NCI-H2029 (cell line): ENCODE results near the gene SERPINH1.

Source experiments
- DNase-seq: peaks from one replicate; lab custom pipeline; 2025; lab: John Stamatoyannopoulos, UW

SERPINH1 gene

DNA sequence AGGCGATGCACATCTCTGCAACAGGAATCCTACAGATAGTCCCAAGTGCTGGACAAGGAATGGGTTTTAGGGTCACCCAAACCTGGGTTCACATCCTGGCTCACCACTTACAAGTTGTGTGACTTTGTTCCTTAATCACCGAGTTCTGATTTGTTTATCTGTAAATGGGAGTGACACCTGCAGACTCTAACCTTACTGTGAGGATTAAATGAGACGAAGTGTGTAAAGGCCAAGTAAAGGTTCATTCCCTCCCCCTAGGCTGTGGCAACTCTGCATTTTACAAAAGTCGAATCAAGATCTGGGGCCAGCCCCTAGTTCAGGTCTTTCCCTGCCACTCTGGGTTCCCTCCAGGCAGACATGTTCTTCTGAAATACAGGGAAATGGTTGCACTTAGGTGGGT, 34.9 kb downstream of the SERPINH1 start:
- no peak for DNase-seq

DNA sequence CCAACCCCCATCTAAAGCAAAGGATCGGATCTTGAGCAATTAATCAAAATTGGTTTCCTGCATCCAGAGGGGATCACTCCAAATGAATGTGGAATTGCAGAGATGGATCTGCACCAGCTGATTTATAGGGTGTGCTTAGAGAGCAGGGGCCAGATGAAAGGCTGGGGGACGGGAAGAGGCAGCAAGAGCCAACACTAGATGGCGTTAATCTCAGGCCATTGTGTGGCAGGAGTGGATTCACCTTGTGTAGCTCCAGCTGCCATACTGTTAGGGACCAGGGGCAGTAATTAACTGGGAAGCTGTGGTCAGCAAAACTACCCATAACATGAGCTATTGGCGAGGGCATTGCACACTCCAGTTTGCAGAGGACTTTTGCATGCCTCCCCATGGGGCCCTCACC, 35.6 kb downstream of the SERPINH1 start:
- no peak for DNase-seq

DNA sequence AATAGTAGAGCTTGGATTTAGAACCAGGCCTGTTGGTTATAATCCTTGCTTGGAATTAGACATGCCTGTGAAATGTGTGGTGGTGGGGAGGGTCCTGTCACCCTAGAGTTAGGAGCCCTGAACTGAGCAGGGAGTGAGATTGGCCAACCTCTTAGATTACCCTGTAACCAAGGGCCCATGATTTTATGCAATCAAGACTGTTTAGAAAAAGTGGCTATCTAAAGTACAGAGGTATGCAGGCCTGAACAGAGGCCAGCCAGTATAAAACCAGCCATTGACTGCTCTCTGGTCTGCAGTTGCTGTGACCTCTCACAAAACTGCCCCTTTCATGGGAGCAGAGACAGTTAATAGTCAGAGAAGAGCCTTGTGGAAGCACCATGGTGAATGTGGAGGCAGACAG, 36.2 kb downstream of the SERPINH1 start:
- DNase-seq: no peak

DNA sequence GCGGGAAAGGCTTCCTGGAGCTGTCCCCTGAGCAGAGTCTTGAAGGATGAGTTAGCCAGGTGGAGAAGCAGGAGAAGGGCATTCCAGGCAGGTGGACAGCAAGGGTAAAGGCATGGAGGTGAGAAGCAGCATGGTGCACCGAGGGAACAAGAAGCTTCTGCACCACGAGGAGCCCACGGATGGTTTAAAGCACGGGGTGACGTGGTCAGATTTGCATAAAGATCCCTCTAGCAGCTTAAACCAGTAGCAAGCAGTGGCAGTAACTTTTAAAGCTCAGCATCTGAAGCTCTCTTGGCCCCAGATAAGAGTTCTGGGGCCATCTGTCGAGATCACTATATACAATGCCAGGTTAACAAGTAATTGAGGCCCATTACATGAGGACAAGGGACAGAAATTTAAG, 36.8 kb downstream of the SERPINH1 start:
- DNase-seq: no peak

DNA sequence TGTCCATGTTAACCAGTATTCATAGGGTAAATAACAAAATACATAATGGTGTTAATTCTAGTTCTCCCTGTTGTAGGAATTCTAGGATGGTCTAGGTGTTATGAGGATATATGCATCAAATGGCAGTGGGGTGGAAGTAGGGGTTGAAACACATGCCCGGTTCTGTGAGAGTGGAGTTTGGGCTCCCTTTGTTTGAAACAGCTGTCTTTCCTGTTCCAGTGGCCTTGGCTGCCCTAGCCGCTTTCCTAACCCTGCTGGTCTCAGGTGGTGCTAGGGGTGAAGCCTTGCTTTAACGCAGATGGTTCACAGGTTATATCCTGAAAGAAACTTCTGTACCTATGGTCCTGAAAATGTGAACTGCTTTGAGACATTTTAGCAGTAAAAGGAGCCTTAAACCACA, 38.3 kb downstream of the SERPINH1 start:
- DNase-seq: no peak

DNA sequence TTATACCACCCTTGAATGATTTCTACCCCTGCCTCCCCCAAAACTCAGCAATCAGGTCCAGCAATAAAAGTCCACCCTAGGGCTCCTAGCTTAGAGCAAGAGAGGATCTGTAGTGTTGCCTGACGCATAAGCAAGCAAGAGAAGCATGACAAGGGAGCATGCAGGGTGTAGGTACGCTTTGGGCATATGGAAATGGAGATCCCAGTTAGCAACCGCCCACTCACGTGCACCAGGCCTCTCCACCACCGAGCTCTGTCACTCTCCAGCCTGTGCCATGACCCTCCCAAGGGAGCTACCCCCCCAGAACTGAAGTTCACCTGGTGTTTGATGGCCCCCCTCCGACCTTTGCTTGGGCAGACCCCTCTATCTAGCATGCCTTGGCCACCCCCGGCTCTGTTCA, 39.4 kb downstream of the SERPINH1 start:
- no peak for DNase-seq

DNA sequence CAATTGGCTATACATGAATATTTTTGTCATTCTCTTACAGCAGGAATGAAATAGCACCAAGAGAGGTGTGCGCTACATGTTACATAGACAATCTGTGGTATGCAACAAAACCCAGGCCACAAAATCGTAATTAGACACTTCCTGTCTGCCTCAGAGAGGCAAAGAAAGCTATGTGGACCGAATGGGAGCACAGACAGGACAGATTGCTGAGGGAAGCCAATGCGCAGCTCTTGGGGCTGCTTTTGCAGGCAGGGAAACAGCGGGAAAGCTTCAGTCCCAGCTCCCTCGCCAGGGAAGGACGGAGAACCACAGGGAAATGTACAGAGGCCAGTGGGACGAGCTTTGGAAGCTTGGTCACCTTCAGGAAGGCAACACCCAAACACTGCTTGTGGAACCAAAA, 40.9 kb downstream of the SERPINH1 start:
- no peak for DNase-seq

DNA sequence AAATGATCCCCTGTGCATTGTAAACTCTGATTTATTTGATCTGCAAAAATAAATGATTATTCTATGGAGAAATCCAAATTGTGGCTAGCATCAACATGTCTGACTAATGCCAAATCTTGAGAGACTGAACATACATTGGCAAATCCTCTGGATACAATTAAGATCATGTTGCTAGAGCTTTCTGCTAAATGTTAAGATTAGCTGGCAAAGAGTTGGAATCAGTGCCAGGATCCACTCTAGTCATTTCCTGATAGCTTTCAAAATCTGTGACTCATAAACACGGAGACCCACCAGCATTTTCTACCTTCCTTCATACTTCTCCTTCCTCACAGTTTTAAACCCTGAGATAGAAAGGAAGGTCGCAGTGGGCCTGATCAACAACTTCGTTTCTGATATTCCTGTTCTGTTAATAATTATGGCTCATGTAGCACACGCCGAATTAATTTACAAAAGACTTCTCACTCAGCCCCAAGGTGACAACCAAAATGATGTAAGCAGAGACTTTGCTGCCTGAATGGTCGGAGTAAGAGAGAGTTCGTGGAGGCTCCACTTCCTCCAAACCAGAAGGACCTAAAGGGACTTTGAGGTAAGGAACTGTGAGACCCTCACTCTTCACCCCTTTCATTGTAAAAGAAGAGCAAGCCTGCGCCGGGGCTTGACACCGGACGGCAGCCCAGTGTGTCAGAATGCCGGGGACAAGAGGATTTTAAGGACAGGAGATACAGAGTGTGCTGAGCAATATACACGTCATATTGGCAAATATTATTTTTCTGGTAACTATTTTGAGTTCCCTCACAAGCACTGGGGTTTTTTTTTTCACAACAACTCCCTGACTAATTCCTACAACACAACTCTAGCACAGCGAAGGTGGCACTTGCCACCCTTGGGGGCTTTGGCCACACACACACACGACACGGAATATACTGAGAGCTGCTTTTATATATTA, 42.0 kb downstream of the SERPINH1 start:
- DNase-seq: no peak

DNA sequence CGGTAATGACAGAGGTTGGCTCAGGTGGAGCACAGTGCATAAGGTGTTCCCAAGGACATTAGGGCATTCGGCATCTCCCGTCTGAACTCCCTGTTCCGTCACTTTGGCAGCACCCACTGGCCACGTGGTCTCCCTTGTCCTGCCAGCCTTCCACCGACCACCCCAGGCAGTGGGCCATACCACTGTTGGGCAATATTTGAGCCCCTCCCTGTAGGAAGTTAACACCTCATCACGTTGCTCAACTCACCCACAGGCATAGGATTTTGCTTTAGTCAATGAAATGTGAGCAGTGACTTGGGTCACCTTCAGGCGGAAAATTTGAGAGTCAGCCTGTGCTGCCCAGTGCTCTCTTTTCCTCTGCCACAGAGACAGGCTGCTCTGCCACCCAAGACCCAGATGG, 44.0 kb downstream of the SERPINH1 start:
- no peak for DNase-seq

DNA sequence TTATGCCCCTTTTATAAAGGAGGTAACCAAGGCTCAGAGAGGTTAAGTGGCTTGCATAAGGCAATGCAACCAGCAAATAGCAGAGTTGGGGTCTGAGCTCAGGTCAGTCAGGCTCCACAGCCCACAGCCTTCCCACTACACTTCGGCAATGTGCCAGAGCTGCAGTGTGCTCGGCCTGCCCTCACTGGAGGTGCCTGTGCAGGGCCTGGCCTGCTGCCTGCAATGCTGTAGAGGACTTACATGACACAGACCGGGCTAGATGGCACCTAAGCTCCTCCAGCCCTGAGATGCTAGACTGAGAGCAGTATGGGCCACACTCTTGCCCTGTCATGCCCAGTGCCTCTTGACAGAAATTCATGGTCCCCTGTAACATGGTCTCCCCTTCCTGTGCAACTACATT, 49.8 kb downstream of the SERPINH1 start:
- no peak for DNase-seq

DNA sequence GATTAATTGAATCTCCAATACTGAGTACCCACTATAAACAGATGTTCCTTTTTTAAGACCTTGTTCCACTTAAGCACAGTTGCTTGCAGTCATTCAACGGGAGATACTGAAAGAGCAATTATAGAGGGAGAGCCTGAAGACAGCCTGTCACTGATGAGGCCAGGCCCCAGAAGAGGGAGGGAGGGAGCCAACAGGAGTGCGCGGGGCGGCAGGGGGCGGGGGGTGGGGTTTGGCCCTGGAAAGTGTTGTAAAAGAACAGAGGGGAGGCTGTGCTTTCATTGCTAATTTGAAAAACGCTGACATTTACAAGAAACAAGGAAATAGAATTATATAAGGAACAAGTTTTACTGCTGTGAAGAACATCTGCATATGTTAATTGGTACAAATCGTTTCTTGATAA, 53.7 kb downstream of the SERPINH1 start:
- DNase-seq: no peak

DNA sequence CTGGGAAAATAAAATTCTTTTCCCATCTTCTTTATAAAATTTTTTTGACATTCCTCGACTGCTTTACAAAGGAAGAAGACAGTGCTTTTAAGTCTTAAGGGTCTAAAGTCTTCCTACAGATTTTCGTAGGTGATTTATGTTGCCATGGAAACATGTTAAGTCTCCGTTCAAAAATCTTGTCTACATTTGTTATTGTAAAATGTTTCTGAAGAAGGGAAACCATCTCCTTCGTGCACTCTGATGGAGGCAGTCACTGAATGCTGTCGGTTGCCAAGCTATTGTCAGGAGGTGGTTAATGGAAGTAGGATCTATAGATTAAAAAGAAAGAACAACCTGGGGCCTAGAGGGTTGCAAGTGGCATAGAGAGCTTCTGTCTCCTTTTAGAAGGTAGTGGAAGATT, 54.2 kb downstream of the SERPINH1 start:
- no peak for DNase-seq
